HG02588 (cell line): ENCODE data around the gene DIAPH3.

Source experiments
- ATAC-seq: cut with Tn5 transposase; IDR thresholded peaks from one replicate; pipeline ENCODE4 v1.9.1; 2021; ENCODE audit warnings: mild to moderate bottlenecking, moderate library complexity; ENCODE audit not compliant: unreplicated experiment

The DIAPH3 gene

GRCh38 chr13:59651479-59651878, 512.2 kb downstream of the DIAPH3 start:
- no peak for ATAC-seq

- no peak for ATAC-seq
Observed at GRCh38 chr13:59643906-59644626, 519.7 kb downstream of the DIAPH3 start.

- no peak for ATAC-seq
Observed at GRCh38 chr13:59643364-59643841, 520.3 kb downstream of the DIAPH3 start.

GRCh38 chr13:59641817-59642216, 521.9 kb downstream of the DIAPH3 start:
- ATAC-seq = no peak

- no peak for ATAC-seq
Observed at GRCh38 chr13:59641261-59641660, 522.5 kb downstream of the DIAPH3 start.

- no peak for ATAC-seq
Observed at GRCh38 chr13:59638404-59638803, 525.3 kb downstream of the DIAPH3 start.

- ATAC-seq = no peak
Observed at GRCh38 chr13:59635589-59635988, 528.1 kb downstream of the DIAPH3 start.

- no peak for ATAC-seq
Observed at GRCh38 chr13:59633290-59633689, 530.4 kb downstream of the DIAPH3 start.

- no peak for ATAC-seq
Observed at GRCh38 chr13:59631271-59631670, 532.5 kb downstream of the DIAPH3 start.

GRCh38 chr13:59625111-59625510, 538.6 kb downstream of the DIAPH3 start:
- no peak for ATAC-seq

GRCh38 chr13:59623206-59623915, 540.4 kb downstream of the DIAPH3 start:
- no peak for ATAC-seq

- ATAC-seq = no peak
Observed at GRCh38 chr13:59621773-59622172, 542.0 kb downstream of the DIAPH3 start.
